ENCODE data around the gene SERPINB3.
"Not testable (repeated sequence)": the region's sequence is repeated elsewhere in the genome, so short reads cannot be mapped to it uniquely, and the experiment has no call there.

Gene SERPINB3

GRCh38 chr18:63646936-63647335 lies 14.8 kb downstream of the SERPINB3 start:
- no peak for DNase-seq (ENCODE audit: low read depth)

- not testable (repeated sequence) for DNase-seq (ENCODE audit: low read depth)
These were observed 17.0 kb downstream of the SERPINB3 start for GRCh38 chr18:63644694-63645093.

- not testable (repeated sequence) for DNase-seq (ENCODE audit: low read depth)
These were observed 17.6 kb downstream of the SERPINB3 start, which contains the start of gene SERPINB4 for GRCh38 chr18:63644142-63644541. SERPINB4 (minus strand) TSS chr18:63644256; CDS start chr18:63643577, 679 bp downstream.

GRCh38 chr18:63642668-63643356 lies 18.9 kb downstream of the SERPINB3 start:
- not testable (repeated sequence) for DNase-seq (ENCODE audit: low read depth)

- not testable (repeated sequence) for DNase-seq (ENCODE audit: low read depth)
These were observed 20.5 kb downstream of the SERPINB3 start for GRCh38 chr18:63641157-63641680.

- DNase-seq (ENCODE audit: low read depth): no peak
These were observed 24.0 kb downstream of the SERPINB3 start for GRCh38 chr18:63637703-63638102.

GRCh38 chr18:63627819-63628218 lies 33.9 kb downstream of the SERPINB3 start:
- DNase-seq (ENCODE audit: low read depth): no peak

- no peak for DNase-seq (ENCODE audit: low read depth)
These were observed 35.3 kb downstream of the SERPINB3 start for GRCh38 chr18:63626431-63626830.

GRCh38 chr18:63624863-63625262 lies 36.8 kb downstream of the SERPINB3 start:
- no peak for DNase-seq (ENCODE audit: low read depth)

GRCh38 chr18:63619661-63620060 lies 42.0 kb downstream of the SERPINB3 start:
- no peak for DNase-seq (ENCODE audit: low read depth)

GRCh38 chr18:63617915-63618234 lies 43.8 kb downstream of the SERPINB3 start:
- no peak for DNase-seq (ENCODE audit: low read depth)

- DNase-seq (ENCODE audit: low read depth): no peak
These were observed 44.4 kb downstream of the SERPINB3 start for GRCh38 chr18:63617049-63617914.

- no peak for DNase-seq (ENCODE audit: low read depth)
These were observed 48.3 kb downstream of the SERPINB3 start for GRCh38 chr18:63613420-63613819.

GRCh38 chr18:63606526-63606925 lies 55.2 kb downstream of the SERPINB3 start:
- no peak for DNase-seq (ENCODE audit: low read depth)
